Spleen (tissue), 11 donors: ENCODE data around the gene PSAPL1. TPM values are rescaled to one million over a fixed set of nuclear protein-coding genes. Genes with fewer than 3 reads are reported as not detected.

ENCODE experiments used
- DNase-seq: peaks from one replicate; pipeline ENCODE4 v3.0.0-alpha.2; 2020
- H3K27ac ChIP-seq, 8 donors: fragments of 200-600 bp; sonication (generic) in 7 of 8; 1 replicate in 4 of 8; 2 replicates in 4 of 8; pipeline versions ENCODE4 v1.5.0 to v1.8.0; 2016 to 2021; ENCODE audit warnings: inconsistent platforms in 4 of 8, mild to moderate bottlenecking in 4 of 8, moderate library complexity in 1 of 8
- H3K27me3 ChIP-seq, 7 donors: fragments of 200-600 bp; sonication (generic) in 6 of 7; replicated peaks in 1 of 7; 1 replicate in 4 of 7; 2 replicates in 3 of 7; pipeline versions ENCODE4 v1.5.0 to v1.8.0; 2016 to 2021; ENCODE audit warnings: inconsistent platforms in 3 of 7, mild to moderate bottlenecking in 1 of 7
- H3K36me3 ChIP-seq, 6 donors: fragments of 200-600 bp; sonication (generic) in 5 of 6; 1 replicate in 4 of 6; 2 replicates in 2 of 6; pipeline versions ENCODE4 v1.5.0 to v1.8.0; 2016 to 2021; ENCODE audit warnings: inconsistent platforms in 2 of 6
- H3K4me1 ChIP-seq, 6 donors: fragments of 200-600 bp; sonication (generic) in 5 of 6; 1 replicate in 3 of 6; 2 replicates in 3 of 6; pipeline versions ENCODE4 v1.5.0 to v1.8.0; 2016 to 2021; ENCODE audit warnings: inconsistent platforms in 3 of 6
- H3K4me3 ChIP-seq, 8 donors: fragments of 200-600 bp; sonication (generic) in 7 of 8; 1 replicate in 4 of 8; 2 replicates in 4 of 8; pipeline versions ENCODE4 v1.5.0 to v1.8.0; 2016 to 2021; ENCODE audit warnings: inconsistent platforms in 4 of 8, mild to moderate bottlenecking in 4 of 8, moderate library complexity in 2 of 8
- H3K9me3 ChIP-seq, 8 donors: fragments of 200-600 bp; sonication (generic) in 7 of 8; 1 replicate in 4 of 8; 2 replicates in 4 of 8; pipeline versions ENCODE4 v1.5.0 to v1.8.0; 2016 to 2021; ENCODE audit warnings: inconsistent platforms in 4 of 8
- CTCF ChIP-seq, 11 experiments: fragments of 200-600 bp in 7 of 11; fragments of 450-650 bp in 4 of 11; sonication (generic) in 4 of 11; IDR thresholded peaks in 8 of 11; conservative IDR thresholded peaks in 3 of 11; 1 replicate in 7 of 11; 2 replicates in 4 of 11; pipeline versions ENCODE4 v1.4.0 to v1.8.0; 2016 to 2021; ENCODE audit warnings: antibody characterized with exemption in 11 of 11, inconsistent platforms in 4 of 11, mild to moderate bottlenecking in 1 of 11
- POLR2A ChIP-seq, 3 donors: fragments of 450-650 bp; IDR thresholded peaks; one replicate each; pipeline ENCODE4 v1.5.1; 2017; ENCODE audit warnings: antibody characterized with exemption in 3 of 3, mild to moderate bottlenecking in 1 of 3
- POLR2AphosphoS5 ChIP-seq, 3 donors: sonication (generic); formaldehyde crosslinking; IDR thresholded peaks; one replicate each; pipeline ENCODE4 v1.5.1; 2017; ENCODE audit warnings: antibody characterized with exemption in 3 of 3
- WGBS, 5 donors: extraction: QIAGEN DNeasy Blood & Tissue Kit in 3 of 5; methylation state at CpG; one replicate each; pipeline versions ENCODE4 v1.1.5 to v1.1.7; 2013 to 2018; 5-methylcytosine and 5-hydroxymethylcytosine counted together
- intact Hi-C: fragments of 100-400 bp; cut with DNase I; formaldehyde crosslinking; loops from one replicate; pipeline ENCODE4 v1.15.0; 2023; ENCODE audit warnings: low total_unique reads
- polyA plus RNA-seq, 3 donors: library from polyadenylated mRNA; stranded (reverse); fragments of 200-250 nt; gene quantifications; one replicate each; pipeline ENCODE4 v1.2.1, GENCODE V29; 2013
- total RNA-seq, 7 donors: library from RNA; depleted of rRNA in 3 of 7; stranded (reverse); fragments of >200 nt in 3 of 7; fragmentation: NEBNext Ultra II Directional in 4 of 7; extraction: Animal tissue kit (Norgen Biotek cat#: 25700) in 4 of 7; gene quantifications; one replicate each; pipeline versions ENCODE4 v1.1.0 to v1.2.1, GENCODE V29; 2016 to 2021
- donor health status: healthy with polysubstance abuse.
- donor health status: DM: no; HTN: no; CAD: no; lungs with moderate emphysema.
- donor health status: DM: no; HTN: no; CAD: no.
- donor health status: Bipolar disorder and iron deficiency.
- donor health status: healthy.
- donor health status: DM: no; HTN: no; CAD: no.
- donor health status: DM: yes; HTN: yes; CAD: no.

Gene PSAPL1
- total and polyA plus RNA-seq, 10 donors = not detected

DNA sequence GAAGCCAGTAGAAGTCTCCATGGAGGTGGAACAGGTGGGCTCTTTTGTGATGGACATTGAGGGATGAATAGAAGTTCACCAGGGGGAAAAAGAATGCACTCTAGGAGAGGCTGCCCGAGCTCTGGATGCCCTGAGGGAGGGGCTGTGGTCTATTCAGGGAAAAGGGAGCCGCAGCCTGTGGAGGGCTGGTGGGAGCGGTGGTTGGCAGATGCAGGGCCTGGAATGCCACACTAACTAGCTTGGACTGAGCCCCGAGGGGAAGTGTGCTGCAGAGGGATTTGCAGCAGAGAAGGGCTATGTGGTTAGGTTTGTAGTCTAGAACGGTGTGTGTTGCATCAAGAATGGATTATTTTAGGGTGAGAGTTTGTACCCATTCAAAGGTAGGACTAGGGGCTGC is 29.5 kb upstream of the PSAPL1 start:
- H3K27me3 ChIP-seq = peaks cover 0 to 49% (median 0%) of the 10 kb centered on the region in 7 donors
- H3K4me3 ChIP-seq = no peak overlapping the region
- no peak for TF ChIP-seq POLR2AphosphoS5 (IDR thresholded peaks at IDR 0.05)
- TF ChIP-seq CTCF (IDR thresholded peaks at IDR 0.05 in 8 of 11, conservative IDR thresholded peaks at IDR 0.05 in 3 of 11) = no peak
- no peak for TF ChIP-seq POLR2A (IDR thresholded peaks at IDR 0.05)
- peaks cover 0 to 28% (median 8%) of the 10 kb centered on the region in 8 donors for H3K9me3 ChIP-seq
- no peak for DNase-seq
- H3K36me3 ChIP-seq = no peaks in the 10 kb centered on the region
- 68 to 83% (median 78%) methylated on average over 5 of the region's 5 CpGs for WGBS, 5 donors
- intact Hi-C loops = no loop called here
- H3K27ac ChIP-seq = no peak overlapping the region
- H3K4me1 ChIP-seq = no peaks in the 10 kb centered on the region

GRCh38 chr4:7463566-7464258 is 29.0 kb upstream of the PSAPL1 start:
- 83 to 87% (median 87%) methylated on average over 20 of the region's 20 CpGs for WGBS, 5 donors
- no peak overlapping the region for H3K4me3 ChIP-seq
- TF ChIP-seq POLR2AphosphoS5 (IDR thresholded peaks at IDR 0.05) (no peak), POLR2A (IDR thresholded peaks at IDR 0.05) (no peak), CTCF (IDR thresholded peaks at IDR 0.05 in 8 of 11, conservative IDR thresholded peaks at IDR 0.05 in 3 of 11) (no peak)

DNA sequence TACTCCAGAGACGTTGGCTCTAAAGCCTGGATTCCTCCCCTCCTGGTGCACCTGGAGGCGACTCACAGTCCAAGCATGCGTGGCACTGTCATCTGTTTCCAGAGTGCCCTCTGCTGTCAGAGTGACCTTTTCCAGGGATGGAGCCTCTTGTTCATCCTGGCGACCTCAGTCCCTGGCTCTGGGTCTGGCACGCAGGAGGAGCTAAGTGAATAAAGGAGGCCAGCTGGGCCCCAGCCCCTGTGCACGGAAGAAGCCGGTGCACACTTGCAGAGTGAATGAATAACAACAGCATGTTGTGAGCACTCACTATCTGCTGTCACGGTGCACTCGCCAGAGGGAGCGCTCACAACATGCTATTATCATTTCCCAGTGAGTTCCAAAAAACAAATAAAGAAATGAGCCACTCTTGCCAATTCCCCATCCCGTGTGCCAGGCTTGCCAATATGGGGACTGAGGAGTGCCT is 27.8 kb upstream of the PSAPL1 start:
- H3K4me3 ChIP-seq = no peak overlapping the region
- no peaks in the 10 kb centered on the region for H3K4me1 ChIP-seq
- no peak overlapping the region for H3K27ac ChIP-seq
- WGBS, 5 donors = 44 to 68% (median 54%) methylated on average over 8 to 11 of the region's 11 CpGs
- DNase-seq = no peak
- peaks cover 0 to 28% (median 8%) of the 10 kb centered on the region in 8 donors for H3K9me3 ChIP-seq
- TF ChIP-seq CTCF (IDR thresholded peaks at IDR 0.05 in 8 of 11, conservative IDR thresholded peaks at IDR 0.05 in 3 of 11) = no peak
- no peak for TF ChIP-seq POLR2A (IDR thresholded peaks at IDR 0.05)
- no peak for TF ChIP-seq POLR2AphosphoS5 (IDR thresholded peaks at IDR 0.05)
- intact Hi-C loops = no loop called here
- peaks cover 0 to 53% (median 0%) of the 10 kb centered on the region in 7 donors for H3K27me3 ChIP-seq
- no peaks in the 10 kb centered on the region for H3K36me3 ChIP-seq

More at GRCh38 chr4:7463566-7464258, 29.0 kb upstream of the PSAPL1 start:
- Histone ChIP-seq H3K36me3 (no peaks in the 10 kb centered on the region), H3K4me1 (no peaks in the 10 kb centered on the region), H3K27me3 (peaks cover 0 to 53% (median 0%) of the 10 kb centered on the region in 7 donors), H3K27ac (no peak overlapping the region), H3K9me3 (peaks cover 0 to 28% (median 8%) of the 10 kb centered on the region in 8 donors)
- DNase-seq = no peak
- intact Hi-C loops = no loop called here

DNA sequence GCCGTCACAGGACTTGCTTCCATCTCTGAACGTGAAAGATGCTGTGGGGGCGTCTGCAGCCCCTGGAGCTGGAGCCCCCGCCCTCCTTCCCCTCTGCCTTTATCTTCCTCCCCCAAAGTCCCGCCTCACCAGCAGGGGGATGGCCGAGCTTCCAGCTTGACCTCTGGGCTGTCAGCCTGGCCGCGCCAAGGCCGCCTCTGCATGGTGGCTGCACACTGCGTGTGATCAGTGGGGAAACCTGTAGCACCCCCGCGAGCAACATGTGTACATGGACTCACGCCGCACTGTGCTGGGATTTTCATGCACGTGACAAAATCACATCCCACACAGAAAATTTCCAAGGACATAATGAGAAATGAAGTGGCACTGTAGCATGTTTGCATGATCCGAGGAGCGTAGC is 26.5 kb upstream of the PSAPL1 start:
- no peaks in the 10 kb centered on the region for H3K4me1 ChIP-seq
- H3K27ac ChIP-seq = no peak overlapping the region
- no peak for DNase-seq
- H3K4me3 ChIP-seq = no peak overlapping the region
- TF ChIP-seq CTCF (IDR thresholded peaks at IDR 0.05 in 8 of 11, conservative IDR thresholded peaks at IDR 0.05 in 3 of 11) (no peak), POLR2AphosphoS5 (IDR thresholded peaks at IDR 0.05) (no peak), POLR2A (IDR thresholded peaks at IDR 0.05) (no peak)
- H3K36me3 ChIP-seq = no peaks in the 10 kb centered on the region
- H3K9me3 ChIP-seq = peaks cover 0 to 18% (median 7%) of the 10 kb centered on the region in 8 donors
- H3K27me3 ChIP-seq = peaks cover 0 to 53% (median 0%) of the 10 kb centered on the region in 7 donors
- intact Hi-C loops = no loop called here
- 49 to 54% (median 53%) methylated on average over 17 of the region's 17 CpGs for WGBS, 5 donors
